NT2/D1 (cell line): ENCODE data around the gene IDI2.

Experiments
- DNase-seq: peaks from one replicate; pipeline ENCODE4 v3.0.0-alpha.2; 2011; ENCODE audit warnings: low read depth, low spot score
- H3K27me3 ChIP-seq: 2 replicates; pipeline ENCODE4 v1.6.0; 2011; ENCODE audit warnings: mild to moderate bottlenecking; ENCODE audit not compliant: insufficient read length, insufficient read depth
- H3K36me3 ChIP-seq: 2 replicates; pipeline ENCODE4 v1.6.1; 2011; ENCODE audit warnings: mild to moderate bottlenecking, low read length, mixed read lengths; ENCODE audit not compliant: insufficient read depth, insufficient read length
- H3K4me1 ChIP-seq: 2 replicates; pipeline ENCODE4 v1.5.1; 2011; ENCODE audit not compliant: insufficient read depth, insufficient read length
- H3K4me3 ChIP-seq: 2 replicates; pipeline ENCODE4 v1.5.1; 2011; ENCODE audit warnings: low read depth; ENCODE audit not compliant: insufficient read length
- H3K9ac ChIP-seq: 2 replicates; pipeline ENCODE4 v1.6.0; 2011; ENCODE audit warnings: low read depth; ENCODE audit not compliant: insufficient read length
- H3K9me3 ChIP-seq: 2 replicates; pipeline ENCODE4 v1.5.1; 2011; ENCODE audit warnings: mild to moderate bottlenecking, low read length; ENCODE audit not compliant: insufficient read depth
- SUZ12 ChIP-seq: IDR thresholded peaks from 2 replicates; pipeline ENCODE4 v1.6.1; 2011; ENCODE audit not compliant: insufficient read length, insufficient read depth; ENCODE audit errors: extremely low read depth
- YY1 ChIP-seq: IDR thresholded peaks from 2 replicates; pipeline ENCODE4 v1.6.1; 2011; ENCODE audit not compliant: insufficient read length, insufficient read depth
- ZNF274 ChIP-seq: IDR thresholded peaks from 2 replicates; pipeline ENCODE4 v1.6.1; 2011; ENCODE audit warnings: mild to moderate bottlenecking, low read depth, low read length

IDI2 gene

GRCh38 chr10:970311-971149, 55.1 kb downstream of the IDI2 start:
- Histone ChIP-seq H3K36me3 (no peaks in the 10 kb centered on the region), H3K4me3 (no peak overlapping the region), H3K9ac (no peak overlapping the region), H3K9me3 (no peaks in the 10 kb centered on the region), H3K4me1 (peaks cover 2% of the 10 kb centered on the region), H3K27me3 (no peaks in the 10 kb centered on the region)
- no peak for DNase-seq
- TF ChIP-seq ZNF274 (no peak), SUZ12 (no peak), YY1 (no peak)

DNA sequence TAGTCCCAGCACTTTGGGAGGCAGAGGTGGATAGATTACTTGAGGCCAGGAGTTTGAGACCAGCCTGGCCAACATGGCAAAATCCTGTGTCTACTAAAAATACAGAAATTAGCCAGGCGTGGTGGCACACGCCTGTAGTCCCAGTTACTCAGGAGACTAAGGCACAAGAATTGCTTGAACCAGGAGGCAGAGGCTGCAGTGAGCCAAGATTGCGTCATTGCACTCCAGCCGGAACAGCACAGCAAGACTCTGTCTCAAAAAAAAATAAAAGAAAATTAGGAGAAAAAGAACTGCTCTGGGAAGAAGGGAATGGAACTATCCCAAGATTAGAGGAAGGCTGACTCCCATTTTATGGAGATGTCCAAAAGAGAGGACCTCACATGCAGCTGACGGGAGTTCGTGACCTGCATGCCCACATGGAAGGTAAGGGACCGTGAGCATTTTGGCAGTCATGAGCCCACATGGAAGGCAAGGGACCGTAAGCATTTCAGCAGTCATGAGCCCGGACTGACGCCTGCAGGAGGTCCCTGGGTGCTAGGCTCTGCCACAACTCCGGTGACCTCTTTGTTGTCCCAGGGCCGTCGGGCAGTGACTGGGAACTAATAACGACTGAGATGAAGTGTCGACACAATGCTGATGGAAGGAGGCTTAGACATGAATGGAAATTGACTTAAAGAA, 56.0 kb downstream of the IDI2 start:
- TF ChIP-seq ZNF274, result no peak
- no peak for TF ChIP-seq SUZ12
- TF ChIP-seq YY1, result no peak
- DNase-seq, result no peak
- no peaks in the 10 kb centered on the region for H3K27me3 ChIP-seq
- H3K4me3 ChIP-seq, result no peak overlapping the region
- H3K36me3 ChIP-seq, result no peaks in the 10 kb centered on the region
- H3K9me3 ChIP-seq, result no peaks in the 10 kb centered on the region
- no peak overlapping the region for H3K9ac ChIP-seq
- peaks cover 2% of the 10 kb centered on the region for H3K4me1 ChIP-seq
